ENCODE measurements around the gene FADS2.
A peak's percentile ranks its signal among the peaks of the same experiment; 100 is the strongest.

- TF ChIP-seq POLR2AphosphoS5 (IDR thresholded peaks at IDR 0.05) (peak; percentile 82), SMC3 (conservative IDR thresholded peaks at IDR 0.05; ENCODE audit: poor library complexity) (peak; percentile 64), CTCF (IDR thresholded peaks at IDR 0.05; ENCODE audit: poor library complexity, severe bottlenecking) (peak; percentile 90), RAD21 (conservative IDR thresholded peaks at IDR 0.05) (peak; percentile 58), REST (IDR thresholded peaks at IDR 0.05; ENCODE audit: borderline replicate concordance) (peak; percentile 28), EZH2 (IDR thresholded peaks at IDR 0.05; ENCODE audit: borderline replicate concordance, insufficient read depth, low read length, poor library complexity, severe bottlenecking) (no peak), EP300 (conservative IDR thresholded peaks at IDR 0.05; ENCODE audit: poor library complexity, severe bottlenecking) (peak; percentile 75), TAF1 (IDR thresholded peaks at IDR 0.05; ENCODE audit: low read depth) (no peak), MXI1 (conservative IDR thresholded peaks at IDR 0.05; ENCODE audit: poor library complexity, severe bottlenecking) (peak; percentile 88)
Measured at GRCh38 chr11:61816736-61817455, 11.2 kb upstream of the FADS2 start, which contains the start of gene FADS1.
